ENCODE results near the gene BTBD1.
A peak's percentile ranks its signal among the peaks of the same experiment; 100 is the strongest.
"Not testable (repeated sequence)": the region's sequence is repeated elsewhere in the genome, so short reads cannot be mapped to it uniquely, and the experiment has no call there.

BTBD1 gene

DNA sequence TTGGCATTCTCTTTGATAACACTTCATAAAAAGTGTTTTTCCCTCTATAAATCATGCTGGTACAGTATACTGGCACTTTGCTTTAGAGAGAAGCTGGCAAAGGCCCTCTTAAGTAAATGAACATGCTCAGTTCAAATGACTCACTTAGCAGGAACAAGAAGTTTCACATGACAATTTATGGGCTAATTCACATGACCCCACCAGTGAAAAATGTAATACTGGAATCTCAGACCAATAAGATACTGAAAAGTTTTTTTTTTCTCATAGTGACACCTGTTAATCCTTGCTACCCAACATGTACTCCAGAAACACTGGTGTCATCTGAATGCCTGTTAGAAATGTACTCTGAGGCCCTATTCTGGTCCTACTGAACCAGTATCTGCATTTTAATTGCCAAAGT lies 13.9 kb downstream of the BTBD1 start:
- intact Hi-C loops (cut with DNase I; ENCODE audit: low total_unique reads) = no loop called here
- Histone ChIP-seq H3K9me3 (no peaks in the 10 kb centered on the region), H3K4me3 (no peak overlapping the region), H3K4me1 (peaks cover 0 to 33% (median 14%) of the 10 kb centered on the region in 4 donors), H3K27ac (peak overlapping the region; percentile 59 to 61), H3K27me3 (no peaks in the 10 kb centered on the region), H3K36me3 (peaks cover 6 to 37% (median 9%) of the 10 kb centered on the region in 3 donors)
- no peak for DNase-seq
- TF ChIP-seq, protein P1, sequence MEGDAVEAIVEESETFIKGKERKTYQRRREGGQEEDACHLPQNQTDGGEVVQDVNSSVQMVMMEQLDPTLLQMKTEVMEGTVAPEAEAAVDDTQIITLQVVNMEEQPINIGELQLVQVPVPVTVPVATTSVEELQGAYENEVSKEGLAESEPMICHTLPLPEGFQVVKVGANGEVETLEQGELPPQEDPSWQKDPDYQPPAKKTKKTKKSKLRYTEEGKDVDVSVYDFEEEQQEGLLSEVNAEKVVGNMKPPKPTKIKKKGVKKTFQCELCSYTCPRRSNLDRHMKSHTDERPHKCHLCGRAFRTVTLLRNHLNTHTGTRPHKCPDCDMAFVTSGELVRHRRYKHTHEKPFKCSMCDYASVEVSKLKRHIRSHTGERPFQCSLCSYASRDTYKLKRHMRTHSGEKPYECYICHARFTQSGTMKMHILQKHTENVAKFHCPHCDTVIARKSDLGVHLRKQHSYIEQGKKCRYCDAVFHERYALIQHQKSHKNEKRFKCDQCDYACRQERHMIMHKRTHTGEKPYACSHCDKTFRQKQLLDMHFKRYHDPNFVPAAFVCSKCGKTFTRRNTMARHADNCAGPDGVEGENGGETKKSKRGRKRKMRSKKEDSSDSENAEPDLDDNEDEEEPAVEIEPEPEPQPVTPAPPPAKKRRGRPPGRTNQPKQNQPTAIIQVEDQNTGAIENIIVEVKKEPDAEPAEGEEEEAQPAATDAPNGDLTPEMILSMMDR (IDR thresholded peaks at IDR 0.05) = no peak

DNA sequence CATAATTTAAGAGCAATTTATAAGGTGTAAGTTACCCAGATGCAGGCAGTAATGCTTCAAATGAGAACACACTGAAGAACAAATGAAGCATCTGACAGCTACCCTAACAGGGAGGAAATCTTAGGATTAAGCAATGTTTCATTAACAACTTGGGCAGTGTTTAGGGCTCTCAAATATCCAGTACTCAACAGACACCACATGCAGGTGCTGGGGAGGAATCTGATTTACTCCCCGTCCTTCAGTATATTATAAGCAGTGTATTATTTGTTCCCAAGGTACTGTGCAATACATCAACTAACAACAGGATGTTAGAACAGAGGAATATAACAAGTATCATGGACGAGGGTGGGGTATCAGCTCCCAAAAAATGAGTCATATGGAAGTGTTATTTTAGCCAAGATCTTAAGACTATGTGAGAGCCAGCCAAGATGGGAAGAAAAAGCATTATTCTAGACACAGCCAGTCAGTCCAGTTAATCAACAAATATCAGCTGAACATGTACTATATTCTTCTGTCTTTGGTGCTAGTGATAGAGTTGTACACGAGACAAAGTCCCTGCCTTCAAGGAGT lies 20.4 kb downstream of the BTBD1 start:
- intact Hi-C loops (cut with DNase I; ENCODE audit: low total_unique reads) = no loop called here
- no peaks in the 10 kb centered on the region for H3K9me3 ChIP-seq
- no peak overlapping the region for H3K4me3 ChIP-seq
- no peaks in the 10 kb centered on the region for H3K27me3 ChIP-seq
- peaks cover 0 to 17% (median 3%) of the 10 kb centered on the region in 4 donors for H3K4me1 ChIP-seq
- no peak for DNase-seq
- H3K36me3 ChIP-seq = peaks cover 7 to 37% (median 9%) of the 10 kb centered on the region in 3 donors
- peak overlapping the region in 1 of 2 donors; percentile 37 for H3K27ac ChIP-seq
- TF ChIP-seq, protein P1 (IDR thresholded peaks at IDR 0.05) = no peak

DNA sequence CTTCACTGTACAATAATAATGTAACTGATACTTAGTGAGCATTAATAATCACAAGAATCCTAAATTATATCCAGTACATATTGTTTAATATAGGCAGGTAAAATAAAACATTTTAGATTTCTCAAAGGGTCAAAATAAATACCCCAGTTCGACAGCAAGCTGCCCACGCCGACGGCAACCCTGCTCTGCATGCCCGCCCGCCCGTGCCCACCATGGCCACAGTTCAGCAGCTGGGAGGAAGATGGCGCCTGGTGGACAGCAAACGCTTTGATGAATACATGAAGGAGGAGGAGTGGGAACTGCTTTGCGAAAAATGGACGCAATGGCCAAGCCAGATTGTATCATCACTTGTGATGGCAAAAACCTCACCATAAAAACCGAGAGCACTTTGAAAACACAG lies 22.9 kb downstream of the BTBD1 start:
- H3K36me3 ChIP-seq = peaks cover 22 to 61% (median 28%) of the 10 kb centered on the region in 3 donors
- no peak for DNase-seq
- peaks cover 0 to 17% (median 3%) of the 10 kb centered on the region in 4 donors for H3K4me1 ChIP-seq
- no peak overlapping the region for H3K4me3 ChIP-seq
- H3K27me3 ChIP-seq = no peaks in the 10 kb centered on the region
- H3K27ac ChIP-seq = no peak overlapping the region
- intact Hi-C loops (cut with DNase I; ENCODE audit: low total_unique reads) = no loop called here
- H3K9me3 ChIP-seq = no peaks in the 10 kb centered on the region
- TF ChIP-seq, protein P1 (IDR thresholded peaks at IDR 0.05) = no peak

DNA sequence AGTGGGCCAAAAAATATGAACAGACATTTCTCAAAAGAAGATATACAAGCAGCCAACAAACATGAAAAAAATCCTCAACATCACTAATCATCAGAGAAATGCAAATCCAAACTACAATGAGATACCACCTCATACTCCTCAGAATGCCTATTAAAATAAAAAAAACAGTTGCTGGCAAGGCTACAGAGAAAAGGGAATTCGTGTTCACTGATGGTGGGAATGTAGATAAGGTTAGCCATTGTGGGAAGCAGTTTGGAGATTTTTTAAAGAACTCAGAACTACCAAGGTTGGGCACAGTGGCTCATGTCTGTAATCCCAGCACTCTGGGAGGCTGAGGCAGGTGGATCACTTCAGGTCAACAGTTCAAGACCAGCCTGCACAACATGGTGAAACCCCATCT lies 27.8 kb downstream of the BTBD1 start:
- no peak overlapping the region for H3K4me3 ChIP-seq
- intact Hi-C loops (cut with DNase I; ENCODE audit: low total_unique reads) = no loop called here
- no peaks in the 10 kb centered on the region for H3K27me3 ChIP-seq
- H3K27ac ChIP-seq = no peak overlapping the region
- peaks cover 18 to 41% (median 28%) of the 10 kb centered on the region in 3 donors for H3K36me3 ChIP-seq
- DNase-seq = no peak
- no peaks in the 10 kb centered on the region for H3K4me1 ChIP-seq
- TF ChIP-seq, protein P1 (IDR thresholded peaks at IDR 0.05) = no peak
- H3K9me3 ChIP-seq = peaks cover 0 to 5% (median 0%) of the 10 kb centered on the region in 3 donors

DNA sequence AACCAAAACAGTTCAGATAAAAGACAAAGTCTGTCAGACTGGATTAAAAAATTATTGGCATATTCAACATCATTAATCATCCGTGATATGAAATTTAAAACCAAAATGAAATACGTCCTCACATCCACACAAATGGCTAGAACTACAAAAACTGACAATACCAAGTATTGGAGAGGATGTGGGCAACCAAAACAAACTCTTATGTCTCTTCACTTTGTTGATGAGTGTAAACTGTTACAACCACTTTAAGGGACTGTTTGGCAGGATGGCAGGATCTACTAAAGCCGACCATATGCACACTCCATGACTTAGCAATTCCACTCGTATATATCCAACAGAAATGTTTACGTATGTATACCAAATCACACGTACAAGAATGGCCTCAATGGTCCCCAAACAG lies 30.8 kb downstream of the BTBD1 start:
- no peaks in the 10 kb centered on the region for H3K4me1 ChIP-seq

DNA sequence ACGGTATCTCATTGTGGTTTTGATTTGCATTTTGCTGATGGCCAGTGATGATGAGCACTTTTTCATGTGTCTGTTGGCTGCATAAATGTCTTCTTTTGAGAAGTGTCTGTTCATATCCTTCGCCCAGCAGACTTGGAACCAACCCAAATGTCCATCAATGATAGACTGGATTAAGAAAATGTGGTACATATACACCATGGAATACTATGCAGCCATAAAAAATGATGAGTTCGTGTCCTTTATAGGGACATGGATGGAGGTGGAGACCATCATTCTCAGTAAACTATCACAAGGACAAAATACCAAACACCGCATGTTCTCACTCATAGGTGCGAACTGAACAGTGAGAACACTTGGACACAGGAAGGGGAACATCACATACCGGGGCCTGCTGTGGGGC lies 35.8 kb downstream of the BTBD1 start:
- peaks cover 12 to 48% (median 32%) of the 10 kb centered on the region in 3 donors for H3K36me3 ChIP-seq
- H3K4me3 ChIP-seq; H3K9me3 ChIP-seq; H3K27me3 ChIP-seq; H3K4me1 ChIP-seq; H3K27ac ChIP-seq; DNase-seq; intact Hi-C loops (cut with DNase I; ENCODE audit: low total_unique reads): not testable (repeated sequence)

More for the DNA sequence above, 30.8 kb downstream of the BTBD1 start:
- TF ChIP-seq, protein P1 (IDR thresholded peaks at IDR 0.05) = no peak
- no peak overlapping the region for H3K27ac ChIP-seq
- no peaks in the 10 kb centered on the region for H3K27me3 ChIP-seq
- intact Hi-C loops (cut with DNase I; ENCODE audit: low total_unique reads) = no loop called here
- H3K36me3 ChIP-seq = peaks cover 11 to 45% (median 25%) of the 10 kb centered on the region in 3 donors
- peaks cover 0 to 5% (median 0%) of the 10 kb centered on the region in 3 donors for H3K9me3 ChIP-seq
- no peak overlapping the region for H3K4me3 ChIP-seq
- DNase-seq = no peak
